ENCODE measurements around the gene TRIM54. TPM values are rescaled to one million over a fixed set of nuclear protein-coding genes. Genes with fewer than 3 reads are reported as not detected.

The TRIM54 gene
- total RNA-seq, 1 experiment from 2014 or later = 0.51 TPM

DNA sequence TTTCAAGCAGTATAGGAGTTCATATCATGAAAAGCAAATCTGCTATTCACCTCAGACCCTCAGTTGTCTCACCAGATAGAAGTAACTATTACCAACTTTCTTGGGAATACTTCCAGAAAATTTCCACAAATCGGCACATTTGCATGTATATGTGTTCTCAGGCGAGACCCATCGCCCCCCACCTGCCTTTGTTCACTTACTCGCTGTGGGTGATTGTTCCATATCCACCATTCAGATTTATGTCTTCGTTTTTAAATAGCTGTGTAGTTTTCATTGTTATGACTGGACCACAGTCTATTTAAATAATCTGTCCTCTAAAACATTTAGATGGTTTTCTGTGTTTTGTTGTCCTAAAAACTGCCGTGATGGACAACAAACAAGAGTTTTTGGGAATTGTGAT lies 3.3 kb downstream of the TRIM54 start:
- Histone ChIP-seq H3K79me2 (ENCODE audit: low read length) (no peaks in the 10 kb centered on the region), H4K20me1 (ENCODE audit: low read length) (no peaks in the 10 kb centered on the region), H2AFZ (ENCODE audit: low read length) (no peak overlapping the region), H3F3A (ENCODE audit: low read length, unreplicated experiment) (no peaks in the 10 kb centered on the region), H3K27ac (ENCODE audit: low read length) (no peak overlapping the region), H3K4me1 (ENCODE audit: insufficient read depth, low read length) (peaks cover 20% of the 10 kb centered on the region), H3K9me2 (replicated peaks; ENCODE audit: low read length) (no peaks in the 10 kb centered on the region), H3K9ac (ENCODE audit: low read length) (no peak overlapping the region), H3K27me3 (ENCODE audit: low read length) (no peaks in the 10 kb centered on the region), H3K4me3 (ENCODE audit: low read length) (no peak overlapping the region), H3K36me3 (ENCODE audit: low read depth, low read length) (no peaks in the 10 kb centered on the region), H3K9me3 (ENCODE audit: low read length) (no peaks in the 10 kb centered on the region), H3K4me2 (ENCODE audit: low read length) (no peak overlapping the region)
- ATAC-seq (no peak), DNase-seq (no peak)
- intact Hi-C loops (cut with micrococcal nuclease) = no loop called here
- ChIA-PET POLR2A (ENCODE audit: unreplicated experiment) (no interaction called here), CTCF (no interaction called here)
- TF ChIP-seq EZH2 (IDR thresholded peaks at IDR 0.05; ENCODE audit: low read length, unreplicated experiment) (no peak), EZH2phosphoT487 (IDR thresholded peaks at IDR 0.05; ENCODE audit: borderline replicate concordance, low read length) (no peak)
- TF ChIP-seq, protein P1, sequence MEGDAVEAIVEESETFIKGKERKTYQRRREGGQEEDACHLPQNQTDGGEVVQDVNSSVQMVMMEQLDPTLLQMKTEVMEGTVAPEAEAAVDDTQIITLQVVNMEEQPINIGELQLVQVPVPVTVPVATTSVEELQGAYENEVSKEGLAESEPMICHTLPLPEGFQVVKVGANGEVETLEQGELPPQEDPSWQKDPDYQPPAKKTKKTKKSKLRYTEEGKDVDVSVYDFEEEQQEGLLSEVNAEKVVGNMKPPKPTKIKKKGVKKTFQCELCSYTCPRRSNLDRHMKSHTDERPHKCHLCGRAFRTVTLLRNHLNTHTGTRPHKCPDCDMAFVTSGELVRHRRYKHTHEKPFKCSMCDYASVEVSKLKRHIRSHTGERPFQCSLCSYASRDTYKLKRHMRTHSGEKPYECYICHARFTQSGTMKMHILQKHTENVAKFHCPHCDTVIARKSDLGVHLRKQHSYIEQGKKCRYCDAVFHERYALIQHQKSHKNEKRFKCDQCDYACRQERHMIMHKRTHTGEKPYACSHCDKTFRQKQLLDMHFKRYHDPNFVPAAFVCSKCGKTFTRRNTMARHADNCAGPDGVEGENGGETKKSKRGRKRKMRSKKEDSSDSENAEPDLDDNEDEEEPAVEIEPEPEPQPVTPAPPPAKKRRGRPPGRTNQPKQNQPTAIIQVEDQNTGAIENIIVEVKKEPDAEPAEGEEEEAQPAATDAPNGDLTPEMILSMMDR (conservative IDR thresholded peaks at IDR 0.05; ENCODE audit: low read depth, low read length) = no peak
- BruUV-seq (replicated peaks) = no TSS peak

DNA sequence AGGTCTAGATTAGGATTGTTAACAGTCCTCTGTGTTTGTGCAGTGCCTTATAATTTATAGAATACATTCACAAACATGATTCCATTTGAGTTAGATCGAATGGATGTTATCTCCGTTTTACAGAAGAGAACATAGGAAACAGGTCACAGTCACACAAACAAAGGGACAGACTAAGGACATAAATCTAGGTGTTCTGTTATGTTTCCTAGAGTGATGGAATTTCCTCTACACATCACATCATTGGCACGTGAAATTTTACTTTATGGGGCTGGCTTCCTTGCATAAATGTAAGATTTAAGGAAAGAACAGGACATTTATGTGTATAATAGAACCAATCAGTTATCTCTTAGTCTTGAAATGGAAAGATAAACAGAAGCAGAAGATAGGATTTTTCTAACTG lies 6.4 kb downstream of the TRIM54 start:
- no TSS peak for BruUV-seq (replicated peaks)
- ATAC-seq (no peak), DNase-seq (no peak)
- no peak overlapping the region for H3K27ac ChIP-seq (ENCODE audit: low read length)
- no peaks in the 10 kb centered on the region for H3K27me3 ChIP-seq (ENCODE audit: low read length)
- TF ChIP-seq EZH2 (IDR thresholded peaks at IDR 0.05; ENCODE audit: low read length, unreplicated experiment) = no peak
- TF ChIP-seq, protein P1 (conservative IDR thresholded peaks at IDR 0.05; ENCODE audit: low read depth, low read length) = no peak
- TF ChIP-seq EZH2phosphoT487 (IDR thresholded peaks at IDR 0.05; ENCODE audit: borderline replicate concordance, low read length) = no peak
- POLR2A ChIA-PET (ENCODE audit: unreplicated experiment) = no interaction called here
- H3K4me3 ChIP-seq (ENCODE audit: low read length) = no peak overlapping the region
- no peak overlapping the region for H2AFZ ChIP-seq (ENCODE audit: low read length)
- no peak overlapping the region for H3K4me2 ChIP-seq (ENCODE audit: low read length)
- no peak overlapping the region for H3K9ac ChIP-seq (ENCODE audit: low read length)
- peaks cover 10% of the 10 kb centered on the region for H3F3A ChIP-seq (ENCODE audit: low read length, unreplicated experiment)
- CTCF ChIA-PET = interaction anchor here (0.6 kb wide), 1 partner anchor 8 kb away, joined by 3 read pairs; no protein-coding TSS in a partner anchor
- no peaks in the 10 kb centered on the region for H3K9me2 ChIP-seq (replicated peaks; ENCODE audit: low read length)
- intact Hi-C loops (cut with micrococcal nuclease) = no loop called here
- no peaks in the 10 kb centered on the region for H3K9me3 ChIP-seq (ENCODE audit: low read length)
- no peaks in the 10 kb centered on the region for H3K79me2 ChIP-seq (ENCODE audit: low read length)
- H3K36me3 ChIP-seq (ENCODE audit: low read depth, low read length) = no peaks in the 10 kb centered on the region
- no peaks in the 10 kb centered on the region for H4K20me1 ChIP-seq (ENCODE audit: low read length)
- peaks cover 20% of the 10 kb centered on the region for H3K4me1 ChIP-seq (ENCODE audit: insufficient read depth, low read length)

GRCh38 chr2:27290549-27290948 lies 8.3 kb downstream of the TRIM54 start:
- ATAC-seq (no peak), DNase-seq (no peak)
- H4K20me1 ChIP-seq (ENCODE audit: low read length) = no peaks in the 10 kb centered on the region
- BruUV-seq (replicated peaks) = no TSS peak
- H3K9me2 ChIP-seq (replicated peaks; ENCODE audit: low read length) = no peaks in the 10 kb centered on the region
- no peak overlapping the region for H3K9ac ChIP-seq (ENCODE audit: low read length)
- H3K36me3 ChIP-seq (ENCODE audit: low read depth, low read length) = no peaks in the 10 kb centered on the region
- H2AFZ ChIP-seq (ENCODE audit: low read length) = no peak overlapping the region
- H3K9me3 ChIP-seq (ENCODE audit: low read length) = no peaks in the 10 kb centered on the region
- TF ChIP-seq EZH2phosphoT487 (IDR thresholded peaks at IDR 0.05; ENCODE audit: borderline replicate concordance, low read length) = no peak
- no peak for TF ChIP-seq EZH2 (IDR thresholded peaks at IDR 0.05; ENCODE audit: low read length, unreplicated experiment)
- TF ChIP-seq, protein P1 (conservative IDR thresholded peaks at IDR 0.05; ENCODE audit: low read depth, low read length) = no peak
- H3K79me2 ChIP-seq (ENCODE audit: low read length) = no peaks in the 10 kb centered on the region
- ChIA-PET POLR2A (ENCODE audit: unreplicated experiment) (no interaction called here), CTCF (interaction anchor here (0.6 kb wide), 1 partner anchor 13 kb away, joined by 4 read pairs; no protein-coding TSS in a partner anchor)
- peaks cover 10% of the 10 kb centered on the region for H3F3A ChIP-seq (ENCODE audit: low read length, unreplicated experiment)
- no peak overlapping the region for H3K4me2 ChIP-seq (ENCODE audit: low read length)
- no peak overlapping the region for H3K27ac ChIP-seq (ENCODE audit: low read length)
- intact Hi-C loops (cut with micrococcal nuclease) = no loop called here
- H3K4me1 ChIP-seq (ENCODE audit: insufficient read depth, low read length) = peaks cover 28% of the 10 kb centered on the region
- H3K27me3 ChIP-seq (ENCODE audit: low read length) = no peaks in the 10 kb centered on the region
- no peak overlapping the region for H3K4me3 ChIP-seq (ENCODE audit: low read length)

Data from PC-3 (cell line).